Stimulated activated naive B cell treated with anti-CD40 and anti-IgM and Interleukin-4, amounts not matched to agents 10 μg/mL and 1 μg/mL and 100 μg/mL, for 72 hours (primary cell): Measurements from ENCODE around the gene LDB2.

Source experiments
- ATAC-seq, 2 donors: fragments of 150-1000 bp; cut with Tn5 transposase; replicated peaks; 2 replicates each; pipeline ENCODE4 v1.10.0; 2021; ENCODE audit warnings: moderate library complexity in 1 of 2
- DNase-seq: peaks from one replicate; pipeline ENCODE4 v3.0.0; 2021
- H3K27ac Mint-ChIP-seq: one replicate; pipeline ENCODE4 v1.8.0; 2022; ENCODE audit warnings: mild to moderate bottlenecking, mixed read lengths
- H3K27me3 Mint-ChIP-seq, 2 donors: one replicate each; pipeline ENCODE4 v1.8.0; 2022; ENCODE audit warnings: mixed read lengths in 2 of 2
- H3K36me3 Mint-ChIP-seq, 2 donors: one replicate each; pipeline ENCODE4 v1.8.0; 2022; ENCODE audit warnings: mixed read lengths in 2 of 2, mild to moderate bottlenecking in 1 of 2
- H3K4me1 Mint-ChIP-seq, 2 donors: one replicate each; pipeline ENCODE4 v1.8.0; 2022; ENCODE audit warnings: mixed read lengths in 2 of 2, mild to moderate bottlenecking in 1 of 2
- H3K4me3 Mint-ChIP-seq, 2 donors: one replicate each; pipeline ENCODE4 v1.8.0; 2022; ENCODE audit warnings: mild to moderate bottlenecking in 2 of 2, mixed read lengths in 2 of 2, moderate library complexity in 1 of 2
- H3K9me3 Mint-ChIP-seq, 2 donors: one replicate each; pipeline ENCODE4 v1.8.0; 2022; ENCODE audit warnings: mixed read lengths in 2 of 2, mild to moderate bottlenecking in 1 of 2

Gene LDB2

GRCh38 chr4:16729336-16729735 is 169.1 kb downstream of the LDB2 start:
- no peaks in the 10 kb centered on the region for H3K27me3 Mint-ChIP-seq
- no peak overlapping the region for H3K4me3 Mint-ChIP-seq
- H3K4me1 Mint-ChIP-seq = no peaks in the 10 kb centered on the region
- no peak for DNase-seq
- H3K36me3 Mint-ChIP-seq = no peaks in the 10 kb centered on the region
- H3K27ac Mint-ChIP-seq = no peak overlapping the region
- ATAC-seq = no peak
- H3K9me3 Mint-ChIP-seq = peaks cover 6 to 8% of the 10 kb centered on the region in 2 donors

- DNase-seq (no peak), ATAC-seq (no peak)
- Mint-ChIP-seq H3K4me1 (no peaks in the 10 kb centered on the region), H3K9me3 (peaks cover 6 to 8% of the 10 kb centered on the region in 2 donors), H3K36me3 (no peaks in the 10 kb centered on the region), H3K27ac (no peak overlapping the region), H3K4me3 (no peak overlapping the region), H3K27me3 (peaks cover 0 to under 1% of the 10 kb centered on the region in 2 donors)
Measured at GRCh38 chr4:16728849-16729248, 169.6 kb downstream of the LDB2 start.

GRCh38 chr4:16728111-16728510 is 170.3 kb downstream of the LDB2 start:
- Mint-ChIP-seq H3K36me3 (no peaks in the 10 kb centered on the region), H3K27me3 (peaks cover 0 to 3% of the 10 kb centered on the region in 2 donors), H3K4me1 (no peaks in the 10 kb centered on the region), H3K9me3 (peaks cover 8 to 10% of the 10 kb centered on the region in 2 donors), H3K4me3 (no peak overlapping the region), H3K27ac (no peak overlapping the region)
- ATAC-seq (no peak), DNase-seq (no peak)

- ATAC-seq (no peak), DNase-seq (no peak)
- no peaks in the 10 kb centered on the region for H3K4me1 Mint-ChIP-seq
- H3K27me3 Mint-ChIP-seq = peaks cover 0 to 3% of the 10 kb centered on the region in 2 donors
- no peak overlapping the region for H3K27ac Mint-ChIP-seq
- no peak overlapping the region for H3K4me3 Mint-ChIP-seq
- peaks cover 8 to 10% of the 10 kb centered on the region in 2 donors for H3K9me3 Mint-ChIP-seq
- H3K36me3 Mint-ChIP-seq = no peaks in the 10 kb centered on the region
Measured at GRCh38 chr4:16727218-16727617, 171.2 kb downstream of the LDB2 start.

- ATAC-seq = no peak
- H3K4me3 Mint-ChIP-seq = no peak overlapping the region
Measured at GRCh38 chr4:16726368-16727050, 171.9 kb downstream of the LDB2 start.

GRCh38 chr4:16725252-16725651 is 173.2 kb downstream of the LDB2 start:
- peaks cover 8 to 12% of the 10 kb centered on the region in 2 donors for H3K9me3 Mint-ChIP-seq
- no peaks in the 10 kb centered on the region for H3K36me3 Mint-ChIP-seq
- no peak for ATAC-seq
- H3K4me1 Mint-ChIP-seq = no peaks in the 10 kb centered on the region
- no peak overlapping the region for H3K27ac Mint-ChIP-seq
- peaks cover 0 to 3% of the 10 kb centered on the region in 2 donors for H3K27me3 Mint-ChIP-seq
- DNase-seq = no peak
- H3K4me3 Mint-ChIP-seq = no peak overlapping the region

More at GRCh38 chr4:16726368-16727050, 171.9 kb downstream of the LDB2 start:
- Mint-ChIP-seq H3K27ac (no peak overlapping the region), H3K27me3 (peaks cover 0 to 3% of the 10 kb centered on the region in 2 donors), H3K9me3 (peaks cover 8 to 10% of the 10 kb centered on the region in 2 donors), H3K36me3 (no peaks in the 10 kb centered on the region), H3K4me1 (no peaks in the 10 kb centered on the region)
- DNase-seq = no peak

- peaks cover 0 to 3% of the 10 kb centered on the region in 2 donors for H3K27me3 Mint-ChIP-seq
- H3K9me3 Mint-ChIP-seq = peaks cover 8 to 12% of the 10 kb centered on the region in 2 donors
- ATAC-seq (no peak), DNase-seq (no peak)
- H3K36me3 Mint-ChIP-seq = no peaks in the 10 kb centered on the region
- H3K4me1 Mint-ChIP-seq = no peaks in the 10 kb centered on the region
- H3K27ac Mint-ChIP-seq = no peak overlapping the region
- H3K4me3 Mint-ChIP-seq = no peak overlapping the region
Measured at GRCh38 chr4:16722416-16722815, 176.0 kb downstream of the LDB2 start.

- no peak for DNase-seq
- no peak for ATAC-seq
Measured at GRCh38 chr4:16721613-16722291, 176.7 kb downstream of the LDB2 start.

GRCh38 chr4:16720761-16721160 is 177.7 kb downstream of the LDB2 start:
- Mint-ChIP-seq H3K4me3 (no peak overlapping the region), H3K27ac (no peak overlapping the region), H3K9me3 (peaks cover 8 to 12% of the 10 kb centered on the region in 2 donors), H3K27me3 (peaks cover 0 to 3% of the 10 kb centered on the region in 2 donors), H3K4me1 (no peaks in the 10 kb centered on the region), H3K36me3 (no peaks in the 10 kb centered on the region)
- no peak for DNase-seq
- no peak for ATAC-seq

More at GRCh38 chr4:16721613-16722291, 176.7 kb downstream of the LDB2 start:
- Mint-ChIP-seq H3K27me3 (peaks cover 0 to 3% of the 10 kb centered on the region in 2 donors), H3K4me3 (no peak overlapping the region), H3K27ac (no peak overlapping the region), H3K36me3 (no peaks in the 10 kb centered on the region), H3K9me3 (peaks cover 8 to 12% of the 10 kb centered on the region in 2 donors), H3K4me1 (no peaks in the 10 kb centered on the region)

GRCh38 chr4:16717266-16717970 is 181.0 kb downstream of the LDB2 start:
- Mint-ChIP-seq H3K27me3 (no peaks in the 10 kb centered on the region), H3K9me3 (peaks cover 0 to 3% of the 10 kb centered on the region in 2 donors), H3K4me1 (no peaks in the 10 kb centered on the region), H3K4me3 (no peak overlapping the region), H3K36me3 (no peaks in the 10 kb centered on the region), H3K27ac (no peak overlapping the region)
- DNase-seq (no peak), ATAC-seq (no peak)

GRCh38 chr4:16715482-16715881 is 183.0 kb downstream of the LDB2 start:
- H3K4me1 Mint-ChIP-seq = no peaks in the 10 kb centered on the region
- ATAC-seq (no peak), DNase-seq (no peak)
- H3K27me3 Mint-ChIP-seq = no peaks in the 10 kb centered on the region
- no peak overlapping the region for H3K4me3 Mint-ChIP-seq
- H3K27ac Mint-ChIP-seq = no peak overlapping the region
- no peaks in the 10 kb centered on the region for H3K36me3 Mint-ChIP-seq
- peaks cover 0 to 5% of the 10 kb centered on the region in 2 donors for H3K9me3 Mint-ChIP-seq

GRCh38 chr4:16714191-16714590 is 184.3 kb downstream of the LDB2 start:
- no peaks in the 10 kb centered on the region for H3K36me3 Mint-ChIP-seq
- DNase-seq (no peak), ATAC-seq (no peak)
- H3K4me1 Mint-ChIP-seq = no peaks in the 10 kb centered on the region
- peaks cover 0 to 3% of the 10 kb centered on the region in 2 donors for H3K9me3 Mint-ChIP-seq
- H3K4me3 Mint-ChIP-seq = no peak overlapping the region
- no peak overlapping the region for H3K27ac Mint-ChIP-seq
- H3K27me3 Mint-ChIP-seq = no peaks in the 10 kb centered on the region

- Mint-ChIP-seq H3K27ac (no peak overlapping the region), H3K4me1 (no peaks in the 10 kb centered on the region), H3K27me3 (no peaks in the 10 kb centered on the region), H3K9me3 (peaks cover 0 to 3% of the 10 kb centered on the region in 2 donors), H3K4me3 (no peak overlapping the region), H3K36me3 (no peaks in the 10 kb centered on the region)
- no peak for DNase-seq
- no peak for ATAC-seq
Measured at GRCh38 chr4:16713696-16714095, 184.7 kb downstream of the LDB2 start.

- Mint-ChIP-seq H3K4me1 (no peaks in the 10 kb centered on the region), H3K9me3 (peaks cover 0 to 5% of the 10 kb centered on the region in 2 donors), H3K27ac (no peak overlapping the region), H3K4me3 (no peak overlapping the region), H3K27me3 (peaks cover 0 to 3% of the 10 kb centered on the region in 2 donors), H3K36me3 (no peaks in the 10 kb centered on the region)
- ATAC-seq (no peak), DNase-seq (no peak)
Measured at GRCh38 chr4:16713271-16713670, 185.2 kb downstream of the LDB2 start.
